ENCODE data around the gene HCN4.

GRCh38 chr15:73386886-73387506 lies 18.2 kb upstream of the HCN4 start:
- TF ChIP-seq CTCF (IDR thresholded peaks at IDR 0.05; ENCODE audit: poor library complexity), result no peak
- no peak for TF ChIP-seq EZH2phosphoT487 (IDR thresholded peaks at IDR 0.05; ENCODE audit: low read depth, severe bottlenecking, unreplicated experiment)
- no peak for TF ChIP-seq EZH2 (IDR thresholded peaks at IDR 0.05; ENCODE audit: borderline replicate concordance)
